Fibroblast of lung (primary cell): ENCODE measurements around the gene SIPA1. TPM values are rescaled to one million over a fixed set of nuclear protein-coding genes. Genes with fewer than 3 reads are reported as not detected.

Experiments
- DNase-seq, 2 donors: peaks; one replicate each; pipeline versions ENCODE4 v3.0.0 to v3.0.0-alpha.2; 2010; ENCODE audit warnings: low read depth in 2 of 2
- H2AFZ ChIP-seq: 2 replicates; pipeline ENCODE4 v1.5.1; 2012; ENCODE audit warnings: low read length, control low read depth, inconsistent platforms
- H3K27ac ChIP-seq: 2 replicates; pipeline ENCODE4 v1.5.1; 2011; ENCODE audit warnings: low read length, control low read depth; ENCODE audit not compliant: insufficient read depth
- H3K27me3 ChIP-seq: 2 replicates; pipeline ENCODE4 v1.5.1; 2011; ENCODE audit warnings: mild to moderate bottlenecking, low read length; ENCODE audit not compliant: control insufficient read depth, insufficient read depth
- H3K36me3 ChIP-seq: 2 replicates; pipeline ENCODE4 v1.5.1; 2011; ENCODE audit warnings: low read length; ENCODE audit not compliant: control insufficient read depth, insufficient read depth
- H3K4me1 ChIP-seq: 2 replicates; pipeline ENCODE4 v1.5.1; 2011; ENCODE audit warnings: low read length; ENCODE audit not compliant: control insufficient read depth, insufficient read depth; ENCODE audit errors: extremely low read depth
- H3K4me2 ChIP-seq: 2 replicates; pipeline ENCODE4 v1.5.1; 2011; ENCODE audit warnings: low read length, control low read depth; ENCODE audit not compliant: insufficient read depth; ENCODE audit errors: extremely low read depth
- H3K4me3 ChIP-seq, 4 experiments: fragments of 200-600 bp in 1 of 4; sonication (generic) in 1 of 4; replicated peaks in 1 of 4; 2 replicates each; pipeline ENCODE4 v1.5.1; 2011 to 2016; ENCODE audit warnings: low read length in 4 of 4, low read depth in 3 of 4, mild to moderate bottlenecking in 3 of 4, control low read depth in 2 of 4, inconsistent platforms in 1 of 4, mixed read lengths in 1 of 4; ENCODE audit not compliant: insufficient read depth in 1 of 4; ENCODE audit errors: control extremely low read depth in 1 of 4
- H3K79me2 ChIP-seq: 2 replicates; pipeline ENCODE4 v1.5.1; 2012; ENCODE audit warnings: mild to moderate bottlenecking, low read length, inconsistent platforms; ENCODE audit not compliant: control insufficient read depth, insufficient read depth
- H3K9ac ChIP-seq: 2 replicates; pipeline ENCODE4 v1.5.1; 2011; ENCODE audit warnings: mild to moderate bottlenecking, low read length, control low read depth; ENCODE audit not compliant: insufficient read depth
- H3K9me3 ChIP-seq: 2 replicates; pipeline ENCODE4 v1.5.1; 2012; ENCODE audit warnings: low read depth, low read length; ENCODE audit not compliant: control insufficient read depth, insufficient read depth
- H4K20me1 ChIP-seq: 2 replicates; pipeline ENCODE4 v1.5.1; 2011; ENCODE audit warnings: low read length; ENCODE audit not compliant: control insufficient read depth, insufficient read depth; ENCODE audit errors: extremely low read depth
- CTCF ChIP-seq, 2 donors: IDR thresholded peaks in 1 of 2; conservative IDR thresholded peaks in 1 of 2; 1 replicate in 1 of 2; 2 replicates in 1 of 2; pipeline ENCODE4 v1.5.1; 2011 to 2012; ENCODE audit warnings: low read length in 2 of 2, control low read depth in 1 of 2, inconsistent platforms in 1 of 2, low read depth in 1 of 2, mild to moderate bottlenecking in 1 of 2
- EZH2 ChIP-seq: IDR thresholded peaks from 2 replicates; pipeline ENCODE4 v1.5.1; 2012; ENCODE audit warnings: low read length, control low read depth, mild to moderate bottlenecking; ENCODE audit errors: missing control alignments
- polyA plus RNA-seq, 2 donors: library from polyadenylated mRNA; depleted of rRNA in 1 of 2; stranded (reverse) in 1 of 2; unstranded in 1 of 2; fragments of >200 nt; gene quantifications; 2 replicates each; pipeline ENCODE4 v1.2.1, GENCODE V29; 2011 to 2012; ENCODE audit warnings: missing spikeins in 1 of 2
- total RNA-seq: library from RNA; depleted of rRNA; stranded (reverse); fragments of >200 nt; gene quantifications from 2 replicates; pipeline ENCODE4 v1.2.1, GENCODE V29; 2014

SIPA1 gene
- total and polyA plus RNA-seq, 2 donors (not counting 1 experiment from before 2014, with no cell fraction given), result 7.8 to 32.5 TPM

GRCh38 chr11:65599216-65599954, 38.5 kb upstream of the SIPA1 start:
- Histone ChIP-seq H2AFZ (no peak overlapping the region), H3K36me3 (peaks cover 16% of the 10 kb centered on the region), H3K4me1 (no peaks in the 10 kb centered on the region), H3K27me3 (no peaks in the 10 kb centered on the region), H3K9ac (no peak overlapping the region), H3K27ac (no peak overlapping the region), H4K20me1 (no peaks in the 10 kb centered on the region), H3K4me2 (no peak overlapping the region), H3K79me2 (no peaks in the 10 kb centered on the region), H3K9me3 (no peaks in the 10 kb centered on the region), H3K4me3 (no peak overlapping the region)
- no peak for DNase-seq
- TF ChIP-seq EZH2 (no peak), CTCF (conservative IDR thresholded peaks at IDR 0.05 in 1 of 2, IDR thresholded peaks at IDR 0.05 in 1 of 2; ENCODE audit: low read depth in 1 of 2, low read length in 2 of 2) (no peak)

- Histone ChIP-seq H2AFZ (no peak overlapping the region), H3K27me3 (no peaks in the 10 kb centered on the region), H3K4me3 (no peak overlapping the region), H3K4me2 (no peak overlapping the region), H3K36me3 (peaks cover 18% of the 10 kb centered on the region), H3K9ac (no peak overlapping the region), H3K9me3 (no peaks in the 10 kb centered on the region), H3K79me2 (no peaks in the 10 kb centered on the region), H3K27ac (no peak overlapping the region), H4K20me1 (no peaks in the 10 kb centered on the region), H3K4me1 (no peaks in the 10 kb centered on the region)
- TF ChIP-seq CTCF (conservative IDR thresholded peaks at IDR 0.05 in 1 of 2, IDR thresholded peaks at IDR 0.05 in 1 of 2; ENCODE audit: low read depth in 1 of 2, low read length in 2 of 2), result no peak
- TF ChIP-seq EZH2, result no peak
- no peak for DNase-seq
Observed at GRCh38 chr11:65599955-65600246, 38.0 kb upstream of the SIPA1 start.

- Histone ChIP-seq H3K4me3 (no peak overlapping the region), H3K9me3 (no peaks in the 10 kb centered on the region), H3K27me3 (no peaks in the 10 kb centered on the region), H3K27ac (no peak overlapping the region), H4K20me1 (no peaks in the 10 kb centered on the region), H3K4me2 (no peak overlapping the region), H3K79me2 (no peaks in the 10 kb centered on the region), H3K9ac (no peak overlapping the region), H3K4me1 (peaks cover 3% of the 10 kb centered on the region), H2AFZ (no peak overlapping the region), H3K36me3 (peaks cover 21% of the 10 kb centered on the region)
- DNase-seq, result no peak
- TF ChIP-seq CTCF (conservative IDR thresholded peaks at IDR 0.05 in 1 of 2, IDR thresholded peaks at IDR 0.05 in 1 of 2; ENCODE audit: low read depth in 1 of 2, low read length in 2 of 2), result no peak
- no peak for TF ChIP-seq EZH2
Observed at GRCh38 chr11:65604258-65604657, 33.6 kb upstream of the SIPA1 start.
